Erythroblast (primary cell): Measurements from ENCODE around the gene LPAR5.

Experiments
- GATA1 ChIP-seq: IDR thresholded peaks from 2 replicates; pipeline ENCODE4 v1.6.1; 2011; ENCODE audit warnings: low read depth, mild to moderate bottlenecking, control low read depth, low read length, moderate library complexity
- POLR2A ChIP-seq: IDR thresholded peaks from 2 replicates; pipeline ENCODE4 v1.6.1; 2011; ENCODE audit warnings: mild to moderate bottlenecking, low read length

GRCh38 chr12:6612652-6613014 is 23.1 kb downstream of the LPAR5 start:
- no peak for TF ChIP-seq POLR2A
- TF ChIP-seq GATA1 = no peak
